Kidney epithelial cell (primary cell): Measurements from ENCODE around the gene TRIM25. TPM values are rescaled to one million over a fixed set of nuclear protein-coding genes. Genes with fewer than 3 reads are reported as not detected.

Source experiments
- DNase-seq: peaks from one replicate; pipeline ENCODE4 v3.0.0-alpha.2; 2010; ENCODE audit warnings: low read depth
- H3K27me3 ChIP-seq: 2 replicates; pipeline ENCODE4 v1.6.0; 2011; ENCODE audit warnings: low read length; ENCODE audit not compliant: control insufficient read depth, insufficient read depth
- H3K36me3 ChIP-seq: 2 replicates; pipeline ENCODE4 v1.5.1; 2011; ENCODE audit warnings: low read length; ENCODE audit not compliant: control insufficient read depth, insufficient read depth
- H3K4me3 ChIP-seq: 2 replicates; pipeline ENCODE4 v1.5.1; 2011; ENCODE audit warnings: low read depth, mild to moderate bottlenecking, control low read depth, low read length
- total RNA-seq: library from RNA; depleted of rRNA; stranded (reverse); fragments of >200 nt; gene quantifications from 2 replicates; pipeline ENCODE4 v1.2.3, GENCODE V29; 2015
- TF ChIP-seq, protein P1 (sequence below): IDR thresholded peaks from 2 replicates; pipeline ENCODE4 v1.5.1; 2011; ENCODE audit warnings: mild to moderate bottlenecking, moderate library complexity, low read length, control low read depth, inconsistent platforms; ENCODE audit not compliant: insufficient read depth, poor library complexity, severe bottlenecking

Gene TRIM25
- total RNA-seq, 1 donor from 2014 or later = 97.1 TPM

DNA sequence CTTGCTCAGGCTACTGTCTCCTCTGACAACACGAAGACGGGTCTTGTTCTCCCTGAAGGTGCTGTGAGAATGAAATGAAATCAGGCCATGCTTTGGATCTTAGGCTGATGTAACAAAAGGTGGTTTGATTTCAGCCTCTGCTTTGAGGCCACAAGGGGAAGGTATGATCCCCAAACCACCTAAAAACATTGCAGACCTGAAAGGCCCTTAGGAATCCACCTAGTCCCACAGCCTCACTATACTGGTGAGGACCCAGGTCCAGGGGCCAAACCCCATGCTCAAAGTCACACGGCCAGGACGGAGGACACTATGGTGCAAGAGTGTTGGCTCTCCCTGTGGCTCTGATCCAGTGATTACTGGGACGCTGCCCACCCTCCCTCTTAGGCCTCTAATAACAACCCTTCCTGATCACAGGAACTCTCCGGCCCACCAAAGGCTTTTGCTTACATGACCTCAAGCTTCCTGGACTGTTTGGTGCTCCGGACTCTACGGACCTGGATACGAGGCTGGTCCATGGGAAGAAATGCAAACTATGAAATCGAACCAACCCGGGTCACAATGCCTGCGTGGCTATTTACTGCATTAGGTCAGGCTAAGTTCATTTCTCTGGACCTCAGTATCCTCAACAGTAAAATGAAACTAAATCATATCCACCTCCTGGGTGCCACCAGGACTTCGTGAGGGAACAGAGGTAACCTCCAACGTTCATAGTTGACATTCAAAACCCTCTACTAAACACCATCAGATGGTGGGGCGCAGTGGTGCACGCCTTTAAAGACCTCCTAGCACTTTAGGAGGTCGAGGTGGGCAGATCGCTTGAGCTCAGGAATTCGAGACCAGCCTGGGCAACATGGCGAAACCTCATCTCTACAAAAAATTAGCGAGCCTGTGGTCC is 1.5 kb downstream of the TRIM25 start:
- no peak for DNase-seq
- Histone ChIP-seq H3K27me3 (no peaks in the 10 kb centered on the region), H3K36me3 (no peaks in the 10 kb centered on the region), H3K4me3 (peak overlapping the region; percentile 91)
- TF ChIP-seq, protein P1, sequence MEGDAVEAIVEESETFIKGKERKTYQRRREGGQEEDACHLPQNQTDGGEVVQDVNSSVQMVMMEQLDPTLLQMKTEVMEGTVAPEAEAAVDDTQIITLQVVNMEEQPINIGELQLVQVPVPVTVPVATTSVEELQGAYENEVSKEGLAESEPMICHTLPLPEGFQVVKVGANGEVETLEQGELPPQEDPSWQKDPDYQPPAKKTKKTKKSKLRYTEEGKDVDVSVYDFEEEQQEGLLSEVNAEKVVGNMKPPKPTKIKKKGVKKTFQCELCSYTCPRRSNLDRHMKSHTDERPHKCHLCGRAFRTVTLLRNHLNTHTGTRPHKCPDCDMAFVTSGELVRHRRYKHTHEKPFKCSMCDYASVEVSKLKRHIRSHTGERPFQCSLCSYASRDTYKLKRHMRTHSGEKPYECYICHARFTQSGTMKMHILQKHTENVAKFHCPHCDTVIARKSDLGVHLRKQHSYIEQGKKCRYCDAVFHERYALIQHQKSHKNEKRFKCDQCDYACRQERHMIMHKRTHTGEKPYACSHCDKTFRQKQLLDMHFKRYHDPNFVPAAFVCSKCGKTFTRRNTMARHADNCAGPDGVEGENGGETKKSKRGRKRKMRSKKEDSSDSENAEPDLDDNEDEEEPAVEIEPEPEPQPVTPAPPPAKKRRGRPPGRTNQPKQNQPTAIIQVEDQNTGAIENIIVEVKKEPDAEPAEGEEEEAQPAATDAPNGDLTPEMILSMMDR = no peak

DNA sequence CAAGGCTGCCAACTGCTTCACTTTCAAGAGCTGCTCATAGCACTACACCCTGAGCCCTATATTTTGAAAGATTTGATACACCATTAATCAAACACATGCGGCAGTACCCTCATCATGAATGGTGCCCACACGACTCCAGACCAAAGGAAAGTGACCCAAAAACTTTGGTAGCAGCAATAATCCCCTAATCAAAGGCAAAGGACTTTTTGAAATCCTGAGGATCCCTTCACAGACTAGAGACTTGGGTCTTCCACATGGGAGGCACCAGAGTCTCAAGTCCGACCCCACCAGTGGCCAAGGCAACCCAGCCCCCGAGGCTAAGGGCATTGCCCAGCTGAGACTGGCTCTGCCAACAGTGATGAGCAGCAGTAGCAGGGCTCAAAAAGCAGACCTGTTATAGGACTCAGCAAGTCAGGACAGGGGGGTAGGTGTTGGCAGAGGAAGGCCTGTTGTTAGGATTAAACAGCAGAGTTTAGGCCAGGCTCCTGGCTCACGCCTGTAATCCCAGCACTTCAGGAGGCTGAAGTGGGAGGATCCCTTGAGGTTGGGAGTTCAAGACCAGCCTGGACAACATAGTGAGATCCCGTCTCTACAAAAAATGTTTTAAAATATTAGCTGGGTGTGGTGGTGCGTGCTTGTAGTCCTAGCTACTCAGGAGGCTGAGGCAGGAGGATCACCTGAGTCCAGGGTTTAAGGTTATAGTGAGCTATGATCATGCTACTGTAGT is 3.2 kb downstream of the TRIM25 start:
- TF ChIP-seq, protein P1 = no peak
- Histone ChIP-seq H3K36me3 (no peaks in the 10 kb centered on the region), H3K4me3 (no peak overlapping the region), H3K27me3 (no peaks in the 10 kb centered on the region)
- DNase-seq = no peak

DNA sequence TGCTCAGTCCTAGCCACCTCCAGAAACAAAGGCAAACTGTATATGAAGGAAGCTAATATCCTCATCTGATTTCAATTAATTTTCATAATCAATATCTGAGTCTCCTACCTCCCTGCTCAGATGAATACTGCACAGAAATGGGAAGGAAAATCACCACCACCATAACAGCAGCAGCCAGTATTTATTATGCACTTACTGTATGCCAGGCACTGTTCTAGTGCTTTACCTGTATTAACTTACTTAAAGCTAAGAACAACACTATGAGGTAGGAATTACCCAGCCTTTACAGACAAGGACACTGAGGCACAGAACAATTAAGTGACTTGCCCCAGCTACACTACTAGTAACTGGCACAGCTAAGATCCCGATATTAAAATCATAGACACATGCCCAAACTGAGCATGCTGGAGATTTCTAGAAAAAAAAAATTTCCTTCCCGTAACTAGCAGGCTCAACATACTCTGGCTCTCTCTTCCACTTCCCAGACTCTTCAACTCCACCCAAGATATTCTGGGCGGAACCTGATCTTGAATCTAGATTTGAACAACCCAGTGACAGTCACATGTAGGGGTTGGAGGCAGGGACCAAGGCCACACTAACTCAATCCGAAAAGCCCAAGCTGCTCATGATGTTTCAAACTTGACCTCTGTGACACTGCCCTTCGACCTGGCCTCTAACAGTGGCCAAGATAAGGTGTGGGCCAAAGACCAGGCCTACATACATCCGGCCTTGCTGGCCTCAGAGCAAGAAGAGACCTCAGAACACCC is 3.9 kb downstream of the TRIM25 start:
- H3K36me3 ChIP-seq = no peaks in the 10 kb centered on the region
- no peak for DNase-seq
- TF ChIP-seq, protein P1 = no peak
- H3K27me3 ChIP-seq = no peaks in the 10 kb centered on the region
- no peak overlapping the region for H3K4me3 ChIP-seq

DNA sequence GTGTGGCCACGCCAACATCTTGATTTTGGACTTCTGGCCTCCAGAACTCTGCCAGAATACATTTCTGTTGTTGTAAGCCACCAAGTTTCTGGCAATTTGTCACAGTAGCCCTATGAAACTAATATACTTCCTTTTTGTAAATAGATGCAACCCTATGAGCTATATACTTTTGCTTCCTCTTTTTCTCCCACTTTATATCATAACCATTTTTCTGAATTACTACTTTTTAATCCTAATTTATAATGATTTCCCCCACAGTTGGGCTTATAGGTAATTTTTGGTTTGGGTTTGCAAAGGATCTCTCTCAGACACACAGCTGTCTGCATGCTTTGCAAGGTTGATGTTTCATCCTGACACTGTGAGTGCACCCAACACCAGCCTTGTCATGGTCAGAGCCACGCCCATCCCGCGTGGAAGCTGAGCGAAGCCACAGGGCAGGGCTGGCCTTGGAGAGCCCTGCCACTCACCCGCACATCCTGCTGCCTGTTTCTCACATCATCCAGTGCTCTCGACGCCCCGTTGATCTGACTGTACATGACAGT is 5.8 kb downstream of the TRIM25 start:
- DNase-seq = no peak
- TF ChIP-seq, protein P1 = no peak
- Histone ChIP-seq H3K4me3 (no peak overlapping the region), H3K27me3 (no peaks in the 10 kb centered on the region), H3K36me3 (no peaks in the 10 kb centered on the region)

DNA sequence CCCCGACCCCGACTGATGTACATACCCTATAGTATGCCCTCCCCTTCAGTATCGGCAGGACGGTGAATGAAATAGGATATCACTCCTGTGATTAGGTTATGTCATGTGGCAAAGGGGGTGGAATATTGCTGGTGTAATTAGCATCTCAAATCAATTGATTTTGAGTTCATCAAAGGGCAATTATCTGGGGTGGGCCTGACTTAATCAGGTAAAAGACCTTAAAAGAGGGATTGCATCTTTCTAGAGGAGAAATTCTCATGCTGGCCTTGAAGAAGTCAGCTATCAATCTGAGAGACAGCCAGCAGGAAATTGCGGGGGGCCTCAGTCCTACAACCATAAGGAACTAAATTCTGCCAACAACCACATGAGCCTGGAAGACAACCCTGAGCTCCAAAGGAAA is 10.3 kb downstream of the TRIM25 start:
- Histone ChIP-seq H3K36me3 (no peaks in the 10 kb centered on the region), H3K4me3 (no peak overlapping the region), H3K27me3 (no peaks in the 10 kb centered on the region)
- TF ChIP-seq, protein P1 = no peak
- DNase-seq = no peak
